GM12878 (cell line): ENCODE results near the gene NAV2. TPM values are rescaled to one million over a fixed set of nuclear protein-coding genes. Genes with fewer than 3 reads are reported as not detected.

Experiments used
- ATAC-seq: fragments of 200-7000 bp; cut with Tn5 transposase; 3 replicates; pipeline ENCODE4 v1.9.1; 2020; ENCODE audit warnings: mild to moderate bottlenecking, moderate library complexity
- BruUV-seq: library from RNA; stranded (reverse); fragments of 400-500 nt; replicated peaks from 2 replicates; lab custom pipeline; 2021; lab: Mats Ljungman, UMichigan
- CTCF ChIA-PET: fragments of 300-600 bp; sonication (Branson Sonifier 250); formaldehyde crosslinking; extraction: SDS; loops from one replicate; lab custom pipeline; 2021; ENCODE audit warnings: inconsistent platforms; lab: Yijun Ruan, JAX
- POLR2A ChIA-PET: fragments of 350-600 bp; formaldehyde crosslinking; extraction: SDS; loops from one replicate; lab custom pipeline; 2021; ENCODE audit warnings: inconsistent platforms; lab: Charles Lee
- RAD21 ChIA-PET: fragments of 300-600 bp; sonication (Branson Sonifier 250); formaldehyde crosslinking; loops from one replicate; lab custom pipeline; 2023; ENCODE audit warnings: antibody characterized with exemption; ENCODE audit not compliant: unreplicated experiment; lab: Charles Lee
- SMC1A ChIA-PET: fragments of 300-600 bp; sonication (Branson Sonifier 250); formaldehyde crosslinking; loops from one replicate; lab custom pipeline; 2023; ENCODE audit not compliant: unreplicated experiment, uncharacterized antibody; lab: Charles Lee
- DNase-seq: peaks from one replicate; pipeline ENCODE4 v3.0.0-alpha.2; 2011; ENCODE audit warnings: low read depth, low spot score
- FAIRE-seq: peaks from 3 replicates; lab custom pipeline; 2011; peaks lifted over from hg19 to GRCh38; lab: Jason Lieb, UNC
- H2AFZ ChIP-seq: 2 replicates; pipeline ENCODE4 v1.6.0; 2011; ENCODE audit warnings: low read depth, low read length, control low read depth; ENCODE audit not compliant: control insufficient read depth
- H3K27ac ChIP-seq: 2 replicates; pipeline ENCODE4 v1.5.1; 2011; ENCODE audit warnings: control low read depth; ENCODE audit not compliant: control insufficient read depth, insufficient read depth
- H3K27me3 ChIP-seq, 2 experiments: replicated peaks in 1 of 2; 2 replicates each; pipeline versions ENCODE4 v1.6.0 to v1.6.1; 2011; ENCODE audit warnings: low read length in 1 of 2; ENCODE audit not compliant: control insufficient read depth in 2 of 2, insufficient read depth in 2 of 2
- H3K36me3 ChIP-seq, 2 experiments: 2 replicates each; pipeline ENCODE4 v1.5.1; 2011; ENCODE audit warnings: low read length in 1 of 2; ENCODE audit not compliant: control insufficient read depth in 2 of 2, insufficient read depth in 2 of 2
- H3K4me1 ChIP-seq: 2 replicates; pipeline ENCODE4 v1.6.1; 2011; ENCODE audit warnings: mild to moderate bottlenecking, low read length, moderate library complexity, mixed read lengths; ENCODE audit not compliant: control insufficient read depth, insufficient read depth
- H3K4me2 ChIP-seq: 2 replicates; pipeline ENCODE4 v1.6.0; 2011; ENCODE audit warnings: control low read depth; ENCODE audit not compliant: control insufficient read depth, insufficient read depth
- H3K4me3 ChIP-seq: fragments of 200-600 bp; sonication (generic); 2 replicates; pipeline ENCODE4 v1.5.1; 2016
- H3K79me2 ChIP-seq: 2 replicates; pipeline ENCODE4 v1.6.0; 2011; ENCODE audit warnings: low read length; ENCODE audit not compliant: control insufficient read depth, insufficient read depth
- H3K9ac ChIP-seq: 2 replicates; pipeline ENCODE4 v1.8.0; 2011; ENCODE audit warnings: low read length, control low read depth, mixed read lengths; ENCODE audit not compliant: control insufficient read depth, insufficient read depth
- H3K9me3 ChIP-seq: replicated peaks from 3 replicates; pipeline ENCODE4 v1.5.1; 2011; ENCODE audit warnings: mild to moderate bottlenecking, low read length; ENCODE audit not compliant: control insufficient read depth, insufficient read depth
- H4K20me1 ChIP-seq: 2 replicates; pipeline ENCODE4 v1.6.0; 2011; ENCODE audit not compliant: control insufficient read depth, insufficient read depth
- DPF2 ChIP-seq: fragments of 450-650 bp; IDR thresholded peaks from 2 replicates; pipeline ENCODE4 v1.6.1; 2017; ENCODE audit warnings: mild to moderate bottlenecking
- MXI1 ChIP-seq: fragments of 150-350 bp; IDR thresholded peaks from 2 replicates; pipeline ENCODE4 v1.6.1; 2011; ENCODE audit warnings: low read depth, mild to moderate bottlenecking, inconsistent platforms, low read length, improper control_type of control experiment
- NFXL1 ChIP-seq: fragments of 450-650 bp; IDR thresholded peaks from 2 replicates; pipeline ENCODE4 v1.6.1; 2017; ENCODE audit warnings: antibody characterized with exemption, mild to moderate bottlenecking, borderline replicate concordance
- POLR2AphosphoS5 ChIP-seq: IDR thresholded peaks from 2 replicates; pipeline ENCODE4 v1.6.1; 2011; ENCODE audit warnings: mild to moderate bottlenecking, low read length, inconsistent platforms
- RELA ChIP-seq: fragments of 450-650 bp; IDR thresholded peaks from 2 replicates; pipeline ENCODE4 v1.8.0; 2014; ENCODE audit warnings: borderline replicate concordance; ENCODE audit not compliant: partially characterized antibody
- SMARCA5 ChIP-seq: fragments of 450-650 bp; IDR thresholded peaks from 2 replicates; pipeline ENCODE4 v1.6.1; 2017; ENCODE audit warnings: mild to moderate bottlenecking
- STAT1 ChIP-seq: fragments of 450-650 bp; conservative IDR thresholded peaks from 2 replicates; pipeline ENCODE4 v1.6.1; 2014; ENCODE audit warnings: antibody characterized with exemption, mild to moderate bottlenecking
- TARDBP ChIP-seq: IDR thresholded peaks from 2 replicates; pipeline ENCODE4 v1.6.1; 2016; ENCODE audit warnings: borderline replicate concordance
- TBL1XR1 ChIP-seq: IDR thresholded peaks from 2 replicates; pipeline ENCODE4 v1.6.1; 2012; ENCODE audit warnings: low read depth, low read length, improper control_type of control experiment
- ZBTB11 ChIP-seq: fragments of 450-650 bp; formaldehyde crosslinking; IDR thresholded peaks from 2 replicates; pipeline ENCODE4 v1.5.0; 2022; ENCODE audit warnings: mild to moderate bottlenecking, missing genetic modification characterization
- ZNF207 ChIP-seq: fragments of 450-650 bp; IDR thresholded peaks from 2 replicates; pipeline ENCODE4 v1.6.1; 2014; ENCODE audit warnings: antibody characterized with exemption, mild to moderate bottlenecking, borderline replicate concordance
- ZNF24 ChIP-seq: fragments of 450-650 bp; IDR thresholded peaks from 2 replicates; pipeline ENCODE4 v1.6.1; 2017; ENCODE audit warnings: antibody characterized with exemption, mild to moderate bottlenecking
- WGBS: methylation state at CpG from one replicate; pipeline ENCODE4 v1.1.6; 2016; ENCODE audit warnings: low lambda C conversion rate; ENCODE audit not compliant: insufficient replicate concordance, insufficient coverage; ENCODE audit errors: missing lambda C conversion rate; 5-methylcytosine and 5-hydroxymethylcytosine counted together
- in situ Hi-C: fragments of 300-500 bp; cut with MboI; formaldehyde crosslinking; loops from 9 replicates; pipeline ENCODE4 v1.14.3; 2018; ENCODE audit warnings: mixed read lengths
- intact Hi-C: fragments of 100-400 bp; cut with micrococcal nuclease; formaldehyde crosslinking; loops from one replicate; pipeline ENCODE4 v1.14.2; 2022; ENCODE audit not compliant: unreplicated experiment
- polyA plus RNA-seq, 11 experiments: library from polyadenylated mRNA; depleted of rRNA in 4 of 11; unstranded in 6 of 11; stranded (reverse) in 5 of 11; fragments of >200 nt; fragmentation: Nextera tagmentation in 4 of 11; fragmentation: Illumina TruSeq in 1 of 11; extraction: Ambion mirVana in 4 of 11; extraction: Trizol in 1 of 11; gene quantifications; 1 replicate in 1 of 11; 2 replicates in 10 of 11; pipeline versions ENCODE4 v1.2.1 to v1.2.3, GENCODE V29; 2011 to 2016; ENCODE audit warnings: inconsistent platforms in 2 of 11, missing spikeins in 2 of 11, low read depth in 1 of 11
- total RNA-seq, 4 experiments: library from RNA; depleted of rRNA in 3 of 4; stranded (reverse); fragments of >200 nt in 3 of 4; fragmentation: Illumina TruSeq in 1 of 4; extraction: Trizol in 1 of 4; gene quantifications; 2 replicates each; pipeline versions ENCODE4 v1.2.1 to v1.2.3, GENCODE V29; 2013 to 2021
- TF ChIP-seq, protein P1 (sequence below): IDR thresholded peaks from 2 replicates; pipeline ENCODE4 v1.6.1; 2012; ENCODE audit warnings: low read depth, low read length, improper control_type of control experiment
- TF ChIP-seq, protein P2 (sequence below): IDR thresholded peaks from 2 replicates; pipeline ENCODE4 v1.6.1; 2012; ENCODE audit warnings: mild to moderate bottlenecking, low read depth, low read length
- TF ChIP-seq, protein P3 (sequence below): fragments of 450-650 bp; IDR thresholded peaks from 2 replicates; pipeline ENCODE4 v1.6.1; 2017; ENCODE audit warnings: mild to moderate bottlenecking

NAV2 gene
- total and polyA plus RNA-seq, 10 of the 15 experiments (the other 5 are each of a cell fraction or from before 2014, with no cell fraction given), result 0.35 to 6.1 (median 1.1) TPM

- 43% methylated on average over 12 of the region's 12 CpGs for WGBS
- in situ Hi-C loops (loop anchor here (25.0 kb wide), 1 partner anchor 413 kb away; no protein-coding TSS in a partner anchor), intact Hi-C loops (no loop called here)
- Histone ChIP-seq H3K9me3 (no peaks in the 10 kb centered on the region), H3K4me1 (no peaks in the 10 kb centered on the region), H2AFZ (no peak overlapping the region), H3K9ac (no peak overlapping the region), H4K20me1 (no peaks in the 10 kb centered on the region; the same call in 1 of the 2 replicates), H3K4me3 (no peak overlapping the region), H3K4me2 (no peak overlapping the region), H3K27ac (no peak overlapping the region), H3K36me3 (no peaks in the 10 kb centered on the region), H3K79me2 (no peaks in the 10 kb centered on the region), H3K27me3 (peaks cover 0 to 3% of the 10 kb centered on the region in 2 experiments; a peak in 1 of 4 replicates)
- DNase-seq (no peak), ATAC-seq (no peak), FAIRE-seq (no peak)
- POLR2A ChIA-PET, result no interaction called here
- RAD21 ChIA-PET, result no interaction called here
- SMC1A ChIA-PET, result no interaction called here
- BruUV-seq, result no TSS peak
- CTCF ChIA-PET, result no interaction called here
- no peak for TF ChIP-seq ZNF24
- TF ChIP-seq, protein P1, sequence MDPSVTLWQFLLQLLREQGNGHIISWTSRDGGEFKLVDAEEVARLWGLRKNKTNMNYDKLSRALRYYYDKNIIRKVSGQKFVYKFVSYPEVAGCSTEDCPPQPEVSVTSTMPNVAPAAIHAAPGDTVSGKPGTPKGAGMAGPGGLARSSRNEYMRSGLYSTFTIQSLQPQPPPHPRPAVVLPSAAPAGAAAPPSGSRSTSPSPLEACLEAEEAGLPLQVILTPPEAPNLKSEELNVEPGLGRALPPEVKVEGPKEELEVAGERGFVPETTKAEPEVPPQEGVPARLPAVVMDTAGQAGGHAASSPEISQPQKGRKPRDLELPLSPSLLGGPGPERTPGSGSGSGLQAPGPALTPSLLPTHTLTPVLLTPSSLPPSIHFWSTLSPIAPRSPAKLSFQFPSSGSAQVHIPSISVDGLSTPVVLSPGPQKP, result no peak
- TF ChIP-seq ZBTB11 (CRISPR knock-in tag), result no peak
- TF ChIP-seq TBL1XR1, result no peak
- TF ChIP-seq, protein P2, sequence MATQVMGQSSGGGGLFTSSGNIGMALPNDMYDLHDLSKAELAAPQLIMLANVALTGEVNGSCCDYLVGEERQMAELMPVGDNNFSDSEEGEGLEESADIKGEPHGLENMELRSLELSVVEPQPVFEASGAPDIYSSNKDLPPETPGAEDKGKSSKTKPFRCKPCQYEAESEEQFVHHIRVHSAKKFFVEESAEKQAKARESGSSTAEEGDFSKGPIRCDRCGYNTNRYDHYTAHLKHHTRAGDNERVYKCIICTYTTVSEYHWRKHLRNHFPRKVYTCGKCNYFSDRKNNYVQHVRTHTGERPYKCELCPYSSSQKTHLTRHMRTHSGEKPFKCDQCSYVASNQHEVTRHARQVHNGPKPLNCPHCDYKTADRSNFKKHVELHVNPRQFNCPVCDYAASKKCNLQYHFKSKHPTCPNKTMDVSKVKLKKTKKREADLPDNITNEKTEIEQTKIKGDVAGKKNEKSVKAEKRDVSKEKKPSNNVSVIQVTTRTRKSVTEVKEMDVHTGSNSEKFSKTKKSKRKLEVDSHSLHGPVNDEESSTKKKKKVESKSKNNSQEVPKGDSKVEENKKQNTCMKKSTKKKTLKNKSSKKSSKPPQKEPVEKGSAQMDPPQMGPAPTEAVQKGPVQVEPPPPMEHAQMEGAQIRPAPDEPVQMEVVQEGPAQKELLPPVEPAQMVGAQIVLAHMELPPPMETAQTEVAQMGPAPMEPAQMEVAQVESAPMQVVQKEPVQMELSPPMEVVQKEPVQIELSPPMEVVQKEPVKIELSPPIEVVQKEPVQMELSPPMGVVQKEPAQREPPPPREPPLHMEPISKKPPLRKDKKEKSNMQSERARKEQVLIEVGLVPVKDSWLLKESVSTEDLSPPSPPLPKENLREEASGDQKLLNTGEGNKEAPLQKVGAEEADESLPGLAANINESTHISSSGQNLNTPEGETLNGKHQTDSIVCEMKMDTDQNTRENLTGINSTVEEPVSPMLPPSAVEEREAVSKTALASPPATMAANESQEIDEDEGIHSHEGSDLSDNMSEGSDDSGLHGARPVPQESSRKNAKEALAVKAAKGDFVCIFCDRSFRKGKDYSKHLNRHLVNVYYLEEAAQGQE, result no peak
- TF ChIP-seq DPF2, result no peak
- TF ChIP-seq TARDBP, result no peak
- no peak for TF ChIP-seq ZNF207
- no peak for TF ChIP-seq MXI1
- TF ChIP-seq, protein P3, sequence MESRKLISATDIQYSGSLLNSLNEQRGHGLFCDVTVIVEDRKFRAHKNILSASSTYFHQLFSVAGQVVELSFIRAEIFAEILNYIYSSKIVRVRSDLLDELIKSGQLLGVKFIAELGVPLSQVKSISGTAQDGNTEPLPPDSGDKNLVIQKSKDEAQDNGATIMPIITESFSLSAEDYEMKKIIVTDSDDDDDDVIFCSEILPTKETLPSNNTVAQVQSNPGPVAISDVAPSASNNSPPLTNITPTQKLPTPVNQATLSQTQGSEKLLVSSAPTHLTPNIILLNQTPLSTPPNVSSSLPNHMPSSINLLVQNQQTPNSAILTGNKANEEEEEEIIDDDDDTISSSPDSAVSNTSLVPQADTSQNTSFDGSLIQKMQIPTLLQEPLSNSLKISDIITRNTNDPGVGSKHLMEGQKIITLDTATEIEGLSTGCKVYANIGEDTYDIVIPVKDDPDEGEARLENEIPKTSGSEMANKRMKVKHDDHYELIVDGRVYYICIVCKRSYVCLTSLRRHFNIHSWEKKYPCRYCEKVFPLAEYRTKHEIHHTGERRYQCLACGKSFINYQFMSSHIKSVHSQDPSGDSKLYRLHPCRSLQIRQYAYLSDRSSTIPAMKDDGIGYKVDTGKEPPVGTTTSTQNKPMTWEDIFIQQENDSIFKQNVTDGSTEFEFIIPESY, result no peak
- TF ChIP-seq STAT1, result no peak
- TF ChIP-seq POLR2AphosphoS5, result no peak
- no peak for TF ChIP-seq RELA
- TF ChIP-seq SMARCA5, result no peak
- TF ChIP-seq NFXL1, result no peak
These were observed 12.9 kb downstream of the NAV2 start for GRCh38 chr11:19725379-19726079.
